IMR-90 (cell line): ENCODE data around the gene KRTAP10-9. TPM values are rescaled to one million over a fixed set of nuclear protein-coding genes. Genes with fewer than 3 reads are reported as not detected.

Experiments
- ATAC-seq: fragments of 200-7000 bp; cut with Tn5 transposase; 2 replicates; pipeline ENCODE4 v1.9.1; 2020; ENCODE audit warnings: low read depth, mild to moderate bottlenecking, moderate library complexity
- BruUV-seq: library from RNA; stranded (reverse); fragments of 400-500 nt; replicated peaks from 2 replicates; lab custom pipeline; 2021; lab: Mats Ljungman, UMichigan
- CTCF ChIA-PET: fragments of 300-600 bp; formaldehyde crosslinking; extraction: SDS; loops from one replicate; lab custom pipeline; 2021; ENCODE audit warnings: antibody characterized with exemption; lab: Yijun Ruan, JAX
- POLR2A ChIA-PET: fragments of 300-600 bp; sonication (Branson Sonifier 250); formaldehyde crosslinking; loops from one replicate; lab custom pipeline; 2022; ENCODE audit warnings: antibody characterized with exemption; ENCODE audit not compliant: unreplicated experiment; lab: Charles Lee
- DNase-seq: peaks from one replicate; pipeline ENCODE4 v3.0.0; 2013
- H2AFZ ChIP-seq: replicated peaks from 2 replicates; pipeline ENCODE3; 2013; ENCODE audit warnings: low read length, mild to moderate bottlenecking; ENCODE audit not compliant: poor library complexity
- H2AK5ac ChIP-seq: 2 replicates; pipeline ENCODE4 v1.6.1; 2013; ENCODE audit warnings: low read depth, low read length, inconsistent platforms
- H2AK9ac ChIP-seq: replicated peaks from 2 replicates; pipeline ENCODE3; 2013; ENCODE audit warnings: mild to moderate bottlenecking, low read depth, low read length, moderate library complexity; ENCODE audit not compliant: poor library complexity
- H2BK120ac ChIP-seq: 2 replicates; pipeline ENCODE4 v1.6.1; 2013; ENCODE audit warnings: low read depth, low read length, inconsistent platforms
- H2BK15ac ChIP-seq: 3 replicates; pipeline ENCODE4 v1.6.1; 2013; ENCODE audit warnings: low read depth, low read length, inconsistent platforms
- H2BK20ac ChIP-seq: 2 replicates; pipeline ENCODE4 v1.6.1; 2013; ENCODE audit warnings: low read depth, mild to moderate bottlenecking, inconsistent platforms, low read length, moderate library complexity
- H2BK5ac ChIP-seq: 2 replicates; pipeline ENCODE4 v1.6.1; 2013; ENCODE audit warnings: mild to moderate bottlenecking, low read depth, low read length, inconsistent platforms; ENCODE audit not compliant: poor library complexity, severe bottlenecking
- H3K14ac ChIP-seq: replicated peaks from 2 replicates; pipeline ENCODE4 v1.6.1; 2013; ENCODE audit warnings: low read depth, low read length, inconsistent platforms
- H3K18ac ChIP-seq: 2 replicates; pipeline ENCODE4 v1.6.1; 2013; ENCODE audit warnings: low read depth, low read length, control low read depth
- H3K23ac ChIP-seq: 2 replicates; pipeline ENCODE4 v1.6.1; 2013; ENCODE audit warnings: low read depth, low read length, inconsistent platforms
- H3K27ac ChIP-seq: 2 replicates; pipeline ENCODE4 v1.5.1; 2013; ENCODE audit warnings: mild to moderate bottlenecking, control low read depth, low read length; ENCODE audit not compliant: insufficient read depth
- H3K27me3 ChIP-seq: 2 replicates; pipeline ENCODE4 v1.6.1; 2013; ENCODE audit warnings: low read length; ENCODE audit not compliant: control insufficient read depth, insufficient read depth
- H3K36me3 ChIP-seq: 2 replicates; pipeline ENCODE4 v1.6.1; 2013; ENCODE audit warnings: low read length, mixed read lengths; ENCODE audit not compliant: control insufficient read depth, insufficient read depth
- H3K4ac ChIP-seq: 2 replicates; pipeline ENCODE4 v1.6.1; 2013; ENCODE audit warnings: low read depth, low read length, inconsistent platforms
- H3K4me1 ChIP-seq: 2 replicates; pipeline ENCODE4 v1.6.1; 2013; ENCODE audit warnings: low read length, mixed read lengths; ENCODE audit not compliant: control insufficient read depth, insufficient read depth
- H3K4me2 ChIP-seq: 2 replicates; pipeline ENCODE4 v1.6.1; 2013; ENCODE audit warnings: low read depth, mild to moderate bottlenecking, control low read depth, low read length, moderate library complexity
- H3K4me3 ChIP-seq: 2 replicates; pipeline ENCODE4 v1.5.1; 2013; ENCODE audit warnings: low read depth, mild to moderate bottlenecking, control low read depth, low read length, moderate library complexity; ENCODE audit not compliant: insufficient read depth
- H3K56ac ChIP-seq: 2 replicates; pipeline ENCODE4 v1.6.1; 2013; ENCODE audit warnings: low read length, inconsistent platforms; ENCODE audit not compliant: insufficient read depth; ENCODE audit errors: extremely low read depth
- H3K79me1 ChIP-seq, 2 experiments: 2 replicates each; pipeline ENCODE4 v1.6.1; 2013; ENCODE audit warnings: low read length in 2 of 2, inconsistent platforms in 1 of 2, low read depth in 1 of 2
- H3K9ac ChIP-seq: 2 replicates; pipeline ENCODE4 v1.6.1; 2013; ENCODE audit warnings: low read depth, low read length, control low read depth
- H3K9me1 ChIP-seq: 2 replicates; pipeline ENCODE4 v1.6.1; 2013; ENCODE audit warnings: low read length, inconsistent platforms; ENCODE audit not compliant: insufficient read depth
- H3K9me3 ChIP-seq: 2 replicates; pipeline ENCODE4 v1.6.1; 2013; ENCODE audit warnings: low read length; ENCODE audit not compliant: control insufficient read depth, insufficient read depth
- H4K20me1 ChIP-seq: 2 replicates; pipeline ENCODE4 v1.6.1; 2013; ENCODE audit warnings: low read length, inconsistent platforms; ENCODE audit not compliant: insufficient read depth
- H4K5ac ChIP-seq: 2 replicates; pipeline ENCODE4 v1.6.1; 2013; ENCODE audit warnings: mild to moderate bottlenecking, low read depth, low read length, control low read depth
- H4K8ac ChIP-seq, 2 experiments: 2 replicates each; pipeline ENCODE4 v1.6.1; 2013; ENCODE audit warnings: low read depth in 2 of 2, low read length in 2 of 2, control low read depth in 1 of 2, inconsistent platforms in 1 of 2
- H4K91ac ChIP-seq: 2 replicates; pipeline ENCODE4 v1.6.1; 2013; ENCODE audit warnings: low read depth, low read length, inconsistent platforms; ENCODE audit not compliant: insufficient read depth
- BHLHE40 ChIP-seq: fragments of 150-350 bp; IDR thresholded peaks from 2 replicates; pipeline ENCODE4 v1.6.1; 2016; ENCODE audit warnings: mild to moderate bottlenecking, low read depth, low read length
- CEBPB ChIP-seq: IDR thresholded peaks from 2 replicates; pipeline ENCODE4 v1.6.1; 2012; ENCODE audit warnings: low read depth, low read length, improper control_type of control experiment
- CHD1 ChIP-seq: IDR thresholded peaks from 2 replicates; pipeline ENCODE4 v1.6.1; 2012; ENCODE audit warnings: low read depth, low read length, improper control_type of control experiment
- CTCF ChIP-seq: conservative IDR thresholded peaks from 2 replicates; pipeline ENCODE4 v1.5.1; 2012; ENCODE audit warnings: mild to moderate bottlenecking, low read depth, low read length, improper control_type of control experiment
- ELK1 ChIP-seq: fragments of 150-350 bp; IDR thresholded peaks from 2 replicates; pipeline ENCODE4 v1.6.1; 2016; ENCODE audit warnings: low read depth, mild to moderate bottlenecking, low read length, moderate library complexity, borderline replicate concordance
- FOS ChIP-seq: fragments of 150-350 bp; IDR thresholded peaks from 2 replicates; pipeline ENCODE4 v1.6.1; 2016; ENCODE audit warnings: low read depth, low read length
- MAFK ChIP-seq: IDR thresholded peaks from 2 replicates; pipeline ENCODE4 v1.6.1; 2012; ENCODE audit warnings: low read depth, low read length, improper control_type of control experiment
- MAZ ChIP-seq: IDR thresholded peaks from 2 replicates; pipeline ENCODE4 v1.6.1; 2012; ENCODE audit warnings: low read depth, mild to moderate bottlenecking, low read length, improper control_type of control experiment, moderate library complexity, borderline replicate concordance
- MXI1 ChIP-seq: IDR thresholded peaks from 2 replicates; pipeline ENCODE4 v1.6.1; 2012; ENCODE audit warnings: low read depth, mild to moderate bottlenecking, low read length, moderate library complexity, borderline replicate concordance
- NFE2L2 ChIP-seq: fragments of 150-350 bp; IDR thresholded peaks from 2 replicates; pipeline ENCODE4 v1.6.1; 2016; ENCODE audit warnings: low read depth, mild to moderate bottlenecking, low read length
- POLR2A ChIP-seq: IDR thresholded peaks from 2 replicates; pipeline ENCODE4 v1.6.1; 2012; ENCODE audit warnings: mild to moderate bottlenecking, low read depth, low read length
- RAD21 ChIP-seq: IDR thresholded peaks from 2 replicates; pipeline ENCODE4 v1.6.1; 2012; ENCODE audit warnings: low read length, improper control_type of control experiment
- RCOR1 ChIP-seq: IDR thresholded peaks from 2 replicates; pipeline ENCODE4 v1.6.1; 2012; ENCODE audit warnings: mild to moderate bottlenecking, low read length, improper control_type of control experiment; ENCODE audit not compliant: insufficient replicate concordance
- RFX5 ChIP-seq: IDR thresholded peaks from 2 replicates; pipeline ENCODE4 v1.8.0; 2012; ENCODE audit warnings: low read depth, mild to moderate bottlenecking, low read length, moderate library complexity
- WGBS, 2 experiments: methylation state at CpG; one replicate each; pipeline versions ENCODE4 v1.1.5 to v1.1.7; 2013; ENCODE audit warnings: missing lambda C conversion rate in 2 of 2; ENCODE audit not compliant: insufficient read length in 1 of 2; ENCODE audit errors: extremely low coverage in 2 of 2; 5-methylcytosine and 5-hydroxymethylcytosine counted together
- dilution Hi-C: fragments of 300-500 bp; cut with HindIII; formaldehyde crosslinking; loops from one replicate; pipeline ENCODE4 v1.14.3; 2018; ENCODE audit warnings: low sequenced_read_pairs; ENCODE audit not compliant: unreplicated experiment
- in situ Hi-C: fragments of 300-500 bp; cut with MboI; formaldehyde crosslinking; loops from 3 replicates; pipeline ENCODE4 v1.14.3; 2019; ENCODE audit warnings: low sequenced_read_pairs, inconsistent platforms, mixed read lengths
- intact Hi-C: fragments of 100-400 bp; cut with micrococcal nuclease; formaldehyde crosslinking; loops from 2 replicates; pipeline ENCODE4 v1.10.0; 2022
- polyA plus RNA-seq, 3 experiments: library from polyadenylated mRNA; depleted of rRNA; stranded (reverse); fragments of >200 nt; gene quantifications; 2 replicates each; pipeline ENCODE4 v1.2.3, GENCODE V29; 2012; ENCODE audit warnings: low replicate concordance in 1 of 3
- total RNA-seq: library from RNA; depleted of rRNA; stranded (reverse); fragments of >200 nt; gene quantifications from 2 replicates; pipeline ENCODE4 v1.2.3, GENCODE V29; 2012

KRTAP10-9 gene
- total and polyA plus RNA-seq, 2 of the 4 experiments (the other 2 are of a cell fraction): not detected

GRCh38 chr21:44612669-44613229, 14.1 kb upstream of the KRTAP10-9 start:
- Histone ChIP-seq H2BK5ac (no peak overlapping the region), H3K4me1 (no peaks in the 10 kb centered on the region), H3K36me3 (no peaks in the 10 kb centered on the region), H3K9me3 (peaks cover 13% of the 10 kb centered on the region), H3K27me3 (peaks cover 3% of the 10 kb centered on the region; the same call in 1 of the 2 replicates), H3K9me1 (no peaks in the 10 kb centered on the region), H3K9ac (no peak overlapping the region), H3K14ac (no peak overlapping the region), H2BK15ac (no peak overlapping the region), H4K8ac (no peak overlapping the region), H3K4ac (no peak overlapping the region), H4K5ac (no peak overlapping the region), H3K23ac (no peak overlapping the region), H3K4me2 (no peak overlapping the region), H2BK120ac (no peak overlapping the region), H3K18ac (no peak overlapping the region), H2BK20ac (no peak overlapping the region), H2AK5ac (no peak overlapping the region), H2AFZ (no peak overlapping the region), H3K4me3 (no peak overlapping the region), H3K56ac (no peak overlapping the region), H3K27ac (no peak overlapping the region), H4K91ac (no peak overlapping the region), H3K79me1 (no peaks in the 10 kb centered on the region), H2AK9ac (no peak overlapping the region), H4K20me1 (no peaks in the 10 kb centered on the region)
- WGBS, 2 experiments: 77% methylated on average over 11 of the region's 13 CpGs; no CpG with 5 or more reads in 1 of the 2 experiments
- CTCF ChIA-PET: no interaction called here
- no TSS peak for BruUV-seq
- DNase-seq (no peak), ATAC-seq (no peak)
- no peak for TF ChIP-seq MAFK
- TF ChIP-seq CHD1: no peak
- TF ChIP-seq MAZ: no peak
- no peak for TF ChIP-seq BHLHE40
- no peak for TF ChIP-seq RCOR1
- TF ChIP-seq RFX5: no peak
- TF ChIP-seq MXI1: no peak
- no peak for TF ChIP-seq POLR2A
- no peak for TF ChIP-seq FOS
- no peak for TF ChIP-seq NFE2L2
- no peak for TF ChIP-seq RAD21
- no peak for TF ChIP-seq CTCF
- TF ChIP-seq ELK1: no peak
- no peak for TF ChIP-seq CEBPB
- dilution Hi-C loops (no loop called here), in situ Hi-C loops (no loop called here), intact Hi-C loops (no loop called here)
- POLR2A ChIA-PET: no interaction called here
